H9 (cell line): Measurements from ENCODE around the gene STMN3. TPM values are rescaled to one million over a fixed set of nuclear protein-coding genes. Genes with fewer than 3 reads are reported as not detected.

Experiments
- DNase-seq: peaks from one replicate; pipeline ENCODE4 v3.0.0-alpha.2; 2017
- H2AFZ ChIP-seq: one replicate; pipeline ENCODE4 v1.6.1; 2013; ENCODE audit warnings: mild to moderate bottlenecking, low read length, control low read depth, moderate library complexity
- H2AK5ac ChIP-seq: 2 replicates; pipeline ENCODE4 v1.6.1; 2013; ENCODE audit warnings: low read length, control low read depth, mixed read lengths; ENCODE audit not compliant: insufficient read length
- H2BK120ac ChIP-seq: one replicate; pipeline ENCODE4 v1.6.1; 2013; ENCODE audit warnings: low read depth, mild to moderate bottlenecking, low read length, control low read depth, inconsistent platforms; ENCODE audit not compliant: poor library complexity, severe bottlenecking
- H2BK12ac ChIP-seq: 2 replicates; pipeline ENCODE4 v1.6.1; 2013; ENCODE audit warnings: low read length, control low read depth, mixed read lengths, low read depth; ENCODE audit not compliant: insufficient read length
- H2BK15ac ChIP-seq: 2 replicates; pipeline ENCODE4 v1.6.1; 2013; ENCODE audit warnings: low read depth, low read length, control low read depth
- H2BK20ac ChIP-seq: one replicate; pipeline ENCODE4 v1.6.1; 2013; ENCODE audit warnings: low read depth, mild to moderate bottlenecking, low read length, control low read depth, inconsistent platforms; ENCODE audit not compliant: poor library complexity, severe bottlenecking
- H2BK5ac ChIP-seq: 2 replicates; pipeline ENCODE4 v1.6.1; 2013; ENCODE audit warnings: low read length, control low read depth, mixed read lengths; ENCODE audit not compliant: insufficient read length
- H3K14ac ChIP-seq: 2 replicates; pipeline ENCODE4 v1.6.1; 2013; ENCODE audit warnings: low read length, control low read depth; ENCODE audit not compliant: insufficient read depth
- H3K18ac ChIP-seq: 2 replicates; pipeline ENCODE4 v1.6.1; 2013; ENCODE audit warnings: low read depth, mild to moderate bottlenecking, mixed read lengths, low read length, control low read depth; ENCODE audit not compliant: insufficient read length
- H3K23ac ChIP-seq: 2 replicates; pipeline ENCODE4 v1.6.1; 2013; ENCODE audit warnings: low read length, control low read depth, mixed read lengths, low read depth; ENCODE audit not compliant: insufficient read length
- H3K23me2 ChIP-seq: 2 replicates; pipeline ENCODE4 v1.6.1; 2013; ENCODE audit warnings: low read depth, mild to moderate bottlenecking, mixed read lengths, low read length, control low read depth; ENCODE audit not compliant: insufficient read length, poor library complexity, severe bottlenecking
- H3K27ac ChIP-seq: 2 replicates; pipeline ENCODE4 v1.5.1; 2013; ENCODE audit warnings: low read length, control low read depth, mixed read lengths, low read depth; ENCODE audit not compliant: insufficient read length
- H3K27me3 ChIP-seq: 2 replicates; pipeline ENCODE4 v1.6.1; 2013; ENCODE audit warnings: low read length, control low read depth, inconsistent platforms; ENCODE audit not compliant: insufficient read depth
- H3K4ac ChIP-seq: 2 replicates; pipeline ENCODE4 v1.6.1; 2013; ENCODE audit warnings: low read depth, mild to moderate bottlenecking, control low read depth, inconsistent platforms, low read length, moderate library complexity
- H3K4me1 ChIP-seq: 2 replicates; pipeline ENCODE4 v1.6.1; 2013; ENCODE audit warnings: low read length, control low read depth, inconsistent platforms; ENCODE audit not compliant: insufficient read depth
- H3K4me2 ChIP-seq: 2 replicates; pipeline ENCODE4 v1.6.1; 2013; ENCODE audit warnings: low read length, control low read depth, mixed read lengths; ENCODE audit not compliant: insufficient read length, insufficient read depth
- H3K56ac ChIP-seq: 2 replicates; pipeline ENCODE4 v1.6.1; 2013; ENCODE audit warnings: low read depth, mild to moderate bottlenecking, mixed read lengths, low read length, control low read depth; ENCODE audit not compliant: insufficient read length
- H3K79me1 ChIP-seq: 2 replicates; pipeline ENCODE4 v1.6.1; 2013; ENCODE audit warnings: low read depth, mild to moderate bottlenecking, moderate library complexity, low read length, control low read depth, inconsistent platforms; ENCODE audit not compliant: insufficient read depth, poor library complexity, severe bottlenecking
- H3K79me2 ChIP-seq: 2 replicates; pipeline ENCODE4 v1.6.1; 2013; ENCODE audit warnings: low read length, control low read depth, inconsistent platforms; ENCODE audit not compliant: insufficient read depth
- H3K9ac ChIP-seq: 2 replicates; pipeline ENCODE4 v1.6.1; 2013; ENCODE audit warnings: low read length, control low read depth, mixed read lengths; ENCODE audit not compliant: insufficient read length; ENCODE audit errors: extremely low read depth
- H3K9me3 ChIP-seq: one replicate; pipeline ENCODE4 v1.6.1; 2013; ENCODE audit warnings: low read depth, low read length, inconsistent platforms; ENCODE audit not compliant: control insufficient read depth
- H3T11ph ChIP-seq: one replicate; pipeline ENCODE4 v1.6.1; 2013; ENCODE audit warnings: mild to moderate bottlenecking, low read length, control low read depth, inconsistent platforms
- H4K20me1 ChIP-seq: one replicate; pipeline ENCODE4 v1.6.1; 2013; ENCODE audit not compliant: control insufficient read depth, insufficient read length, insufficient read depth
- H4K5ac ChIP-seq: 2 replicates; pipeline ENCODE4 v1.6.1; 2013; ENCODE audit warnings: low read depth, mild to moderate bottlenecking, mixed read lengths, low read length, control low read depth; ENCODE audit not compliant: insufficient read length
- H4K8ac ChIP-seq: replicated peaks from 2 replicates; pipeline ENCODE4 v1.6.1; 2013; ENCODE audit warnings: low read length, control low read depth, mixed read lengths, low read depth; ENCODE audit not compliant: insufficient read length
- H4K91ac ChIP-seq: 2 replicates; pipeline ENCODE4 v1.6.1; 2013; ENCODE audit warnings: low read depth, mild to moderate bottlenecking, moderate library complexity, mixed read lengths, low read length, control low read depth; ENCODE audit not compliant: insufficient read length
- H3K27ac Mint-ChIP-seq, 3 experiments: 2 replicates in 2 of 3; 3 replicates in 1 of 3; pipeline ENCODE4 v1.8.0; 2020 to 2021; ENCODE audit warnings: mixed read lengths in 3 of 3, mild to moderate bottlenecking in 1 of 3, moderate library complexity in 1 of 3
- H3K27me3 Mint-ChIP-seq: 2 replicates; pipeline ENCODE4 v1.8.0; 2021; ENCODE audit warnings: low read depth, mild to moderate bottlenecking, moderate library complexity, mixed read lengths
- H3K36me3 Mint-ChIP-seq, 3 experiments: 2 replicates in 2 of 3; 3 replicates in 1 of 3; pipeline ENCODE4 v1.8.0; 2020 to 2021; ENCODE audit warnings: low read depth in 3 of 3, mixed read lengths in 3 of 3; ENCODE audit not compliant: insufficient read depth in 1 of 3
- H3K4me1 Mint-ChIP-seq, 2 experiments: 2 replicates each; pipeline ENCODE4 v1.8.0; 2020; ENCODE audit warnings: mixed read lengths in 2 of 2
- H3K4me3 Mint-ChIP-seq, 2 experiments: 2 replicates in 1 of 2; 3 replicates in 1 of 2; pipeline ENCODE4 v1.8.0; 2020 to 2021; ENCODE audit warnings: mild to moderate bottlenecking in 2 of 2, mixed read lengths in 2 of 2, moderate library complexity in 1 of 2
- H3K9me3 Mint-ChIP-seq, 2 experiments: 2 replicates in 1 of 2; 3 replicates in 1 of 2; pipeline ENCODE4 v1.8.0; 2020; ENCODE audit warnings: mild to moderate bottlenecking in 2 of 2, mixed read lengths in 2 of 2, moderate library complexity in 1 of 2
- WGBS: extraction: QIAGEN DNeasy Blood & Tissue Kit; methylation state at CpG from one replicate; pipeline ENCODE4 v1.1.7; 2013; ENCODE audit warnings: missing lambda C conversion rate, low lambda C conversion rate, mixed read lengths; ENCODE audit not compliant: insufficient read length; ENCODE audit errors: extremely low coverage; 5-methylcytosine and 5-hydroxymethylcytosine counted together
- total RNA-seq: library from RNA; stranded (reverse); gene quantifications from 2 replicates; pipeline ENCODE4 v1.2.1, GENCODE V29; 2021
- TF ChIP-seq, protein P1 (sequence below): fragments of 200-600 bp; sonication (generic); conservative IDR thresholded peaks from 3 replicates; pipeline ENCODE4 v1.8.0; 2021; ENCODE audit warnings: antibody characterized with exemption, mild to moderate bottlenecking

The STMN3 gene
- total RNA-seq, 1 experiment from 2014 or later, result 54.0 TPM

GRCh38 chr20:63643499-63643898, 9.7 kb downstream of the STMN3 start:
- H2BK12ac ChIP-seq, result no peak overlapping the region
- no peak overlapping the region for H3K14ac ChIP-seq
- H2BK15ac ChIP-seq, result no peak overlapping the region
- no peak overlapping the region for H2AFZ ChIP-seq
- no peaks in the 10 kb centered on the region for H3K4me1 ChIP-seq
- Mint-ChIP-seq H3K4me3 (peak overlapping the region; percentile 77 to 84), H3K27me3 (0 out of 2 replicates have a peak, but pooled peaks cover 1% of the 10 kb centered on the region), H3K4me1 (peaks cover 4 to 10% of the 10 kb centered on the region in 2 experiments), H3K9me3 (no peaks in the 10 kb centered on the region; a peak in 1 of 5 replicates), H3K36me3 (peaks cover 0 to 3% (median 2%) of the 10 kb centered on the region in 3 experiments; a peak in 4 of 7 replicates), H3K27ac (no peak overlapping the region)
- no peaks in the 10 kb centered on the region for H4K20me1 ChIP-seq
- TF ChIP-seq, protein P1, sequence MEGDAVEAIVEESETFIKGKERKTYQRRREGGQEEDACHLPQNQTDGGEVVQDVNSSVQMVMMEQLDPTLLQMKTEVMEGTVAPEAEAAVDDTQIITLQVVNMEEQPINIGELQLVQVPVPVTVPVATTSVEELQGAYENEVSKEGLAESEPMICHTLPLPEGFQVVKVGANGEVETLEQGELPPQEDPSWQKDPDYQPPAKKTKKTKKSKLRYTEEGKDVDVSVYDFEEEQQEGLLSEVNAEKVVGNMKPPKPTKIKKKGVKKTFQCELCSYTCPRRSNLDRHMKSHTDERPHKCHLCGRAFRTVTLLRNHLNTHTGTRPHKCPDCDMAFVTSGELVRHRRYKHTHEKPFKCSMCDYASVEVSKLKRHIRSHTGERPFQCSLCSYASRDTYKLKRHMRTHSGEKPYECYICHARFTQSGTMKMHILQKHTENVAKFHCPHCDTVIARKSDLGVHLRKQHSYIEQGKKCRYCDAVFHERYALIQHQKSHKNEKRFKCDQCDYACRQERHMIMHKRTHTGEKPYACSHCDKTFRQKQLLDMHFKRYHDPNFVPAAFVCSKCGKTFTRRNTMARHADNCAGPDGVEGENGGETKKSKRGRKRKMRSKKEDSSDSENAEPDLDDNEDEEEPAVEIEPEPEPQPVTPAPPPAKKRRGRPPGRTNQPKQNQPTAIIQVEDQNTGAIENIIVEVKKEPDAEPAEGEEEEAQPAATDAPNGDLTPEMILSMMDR, result no peak
- no peak overlapping the region for H3K4ac ChIP-seq
- no peak overlapping the region for H2BK20ac ChIP-seq
- H3K4me2 ChIP-seq, result no peak overlapping the region
- no peak overlapping the region for H3K18ac ChIP-seq
- DNase-seq, result no peak
- H2BK5ac ChIP-seq, result no peak overlapping the region
- no peak overlapping the region for H4K5ac ChIP-seq
- H3K9ac ChIP-seq, result no peak overlapping the region
- no CpG with 5 or more reads among the region's 10 CpGs for WGBS
- no peak overlapping the region for H3K23ac ChIP-seq
- H2AK5ac ChIP-seq, result no peak overlapping the region
- H3K56ac ChIP-seq, result no peak overlapping the region
- no peaks in the 10 kb centered on the region for H3K79me1 ChIP-seq
- no peak overlapping the region for H2BK120ac ChIP-seq
- no peak overlapping the region for H3T11ph ChIP-seq
- H4K8ac ChIP-seq, result no peak overlapping the region
- no peak overlapping the region for H4K91ac ChIP-seq
- H3K23me2 ChIP-seq, result peaks cover 7% of the 10 kb centered on the region
- H3K9me3 ChIP-seq, result no peaks in the 10 kb centered on the region
- H3K27ac ChIP-seq, result no peak overlapping the region
- no peaks in the 10 kb centered on the region for H3K27me3 ChIP-seq
- H3K79me2 ChIP-seq, result no peaks in the 10 kb centered on the region
